ENCODE data around the gene SNRPD2.

The SNRPD2 gene

GRCh38 chr19:45711851-45712698, 20.3 kb upstream of the SNRPD2 start:
- H3K4me3 ChIP-seq (ENCODE audit: control insufficient read depth, low read depth, low read length): no peak overlapping the region
- no peak for DNase-seq (ENCODE audit: low read depth)
- no peak for TF ChIP-seq CTCF (conservative IDR thresholded peaks at IDR 0.05; ENCODE audit: control insufficient read depth, insufficient read depth, low read depth, low read length)

GRCh38 chr19:45710356-45711130, 18.8 kb upstream of the SNRPD2 start:
- no peak for TF ChIP-seq CTCF (conservative IDR thresholded peaks at IDR 0.05; ENCODE audit: control insufficient read depth, insufficient read depth, low read depth, low read length)
- H3K4me3 ChIP-seq (ENCODE audit: control insufficient read depth, low read depth, low read length): no peak overlapping the region
- no peak for DNase-seq (ENCODE audit: low read depth)

GRCh38 chr19:45705710-45706415, 14.1 kb upstream of the SNRPD2 start:
- TF ChIP-seq CTCF (conservative IDR thresholded peaks at IDR 0.05; ENCODE audit: control insufficient read depth, insufficient read depth, low read depth, low read length): no peak
- H3K4me3 ChIP-seq (ENCODE audit: control insufficient read depth, low read depth, low read length): no peak overlapping the region
- no peak for DNase-seq (ENCODE audit: low read depth)

GRCh38 chr19:45705115-45705514, 13.4 kb upstream of the SNRPD2 start:
- TF ChIP-seq CTCF (conservative IDR thresholded peaks at IDR 0.05; ENCODE audit: control insufficient read depth, insufficient read depth, low read depth, low read length): no peak
- no peak for DNase-seq (ENCODE audit: low read depth)
- H3K4me3 ChIP-seq (ENCODE audit: control insufficient read depth, low read depth, low read length): no peak overlapping the region

- no peak overlapping the region for H3K4me3 ChIP-seq (ENCODE audit: control insufficient read depth, low read depth, low read length)
- TF ChIP-seq CTCF (conservative IDR thresholded peaks at IDR 0.05; ENCODE audit: control insufficient read depth, insufficient read depth, low read depth, low read length): no peak
- no peak for DNase-seq (ENCODE audit: low read depth)
Measured at GRCh38 chr19:45701676-45702075, 9.9 kb upstream of the SNRPD2 start.

- peak; percentile 87 for TF ChIP-seq CTCF (conservative IDR thresholded peaks at IDR 0.05; ENCODE audit: control insufficient read depth, insufficient read depth, low read depth, low read length)
- peak; percentile 67 for DNase-seq (ENCODE audit: low read depth)
- H3K4me3 ChIP-seq (ENCODE audit: control insufficient read depth, low read depth, low read length): peak overlapping the region; percentile 95
Measured at GRCh38 chr19:45693106-45693788, 1.5 kb upstream of the SNRPD2 start.

Data from fibroblast of mammary gland (primary cell).